Esophagus muscularis mucosa (tissue), 4 donors: ENCODE results near the gene CHCHD6. TPM values are rescaled to one million over a fixed set of nuclear protein-coding genes. Genes with fewer than 3 reads are reported as not detected.

ENCODE experiments used
- DNase-seq: peaks from one replicate; pipeline ENCODE4 v3.0.0-alpha.2; 2017; ENCODE audit errors: extremely low spot score
- H3K27ac ChIP-seq, 4 donors: fragments of 200-600 bp; sonication (generic); replicated peaks in 1 of 4; 1 replicate in 3 of 4; 2 replicates in 1 of 4; pipeline ENCODE4 v1.5.1; 2016 to 2019; ENCODE audit warnings: mild to moderate bottlenecking in 1 of 4
- H3K27me3 ChIP-seq, 4 donors: fragments of 200-600 bp; sonication (generic); one replicate each; pipeline versions ENCODE4 v1.5.1 to v1.6.0; 2016 to 2019
- H3K36me3 ChIP-seq, 4 donors: fragments of 200-600 bp; sonication (generic); one replicate each; pipeline ENCODE4 v1.5.1; 2016 to 2019
- H3K4me1 ChIP-seq, 4 donors: fragments of 200-600 bp; sonication (generic); one replicate each; pipeline ENCODE4 v1.5.1; 2016 to 2019
- H3K4me3 ChIP-seq, 4 donors: fragments of 200-600 bp; sonication (generic); 1 replicate in 2 of 4; 2 replicates in 2 of 4; pipeline ENCODE4 v1.5.1; 2016 to 2019; ENCODE audit warnings: mild to moderate bottlenecking in 4 of 4, moderate library complexity in 1 of 4
- H3K9me3 ChIP-seq, 4 donors: fragments of 200-600 bp; sonication (generic); 1 replicate in 3 of 4; 2 replicates in 1 of 4; pipeline ENCODE4 v1.5.1; 2016 to 2019
- CTCF ChIP-seq, 3 experiments: fragments of 200-600 bp in 2 of 3; fragments of 450-650 bp in 1 of 3; sonication (generic) in 2 of 3; IDR thresholded peaks; one replicate each; pipeline ENCODE4 v1.5.1; 2017 to 2019; ENCODE audit warnings: antibody characterized with exemption in 3 of 3, mild to moderate bottlenecking in 2 of 3, moderate library complexity in 1 of 3
- EP300 ChIP-seq: sonication (generic); formaldehyde crosslinking; IDR thresholded peaks from one replicate; pipeline ENCODE4 v1.6.1; 2017; ENCODE audit warnings: antibody characterized with exemption
- POLR2A ChIP-seq: fragments of 450-650 bp; IDR thresholded peaks from one replicate; pipeline ENCODE4 v1.6.1; 2017; ENCODE audit warnings: antibody characterized with exemption, moderate library complexity, mild to moderate bottlenecking, low read depth
- POLR2AphosphoS5 ChIP-seq, 2 donors: sonication (generic); formaldehyde crosslinking; IDR thresholded peaks; one replicate each; pipeline ENCODE4 v1.6.1; 2017; ENCODE audit warnings: antibody characterized with exemption in 2 of 2
- WGBS: methylation state at CpG from one replicate; pipeline ENCODE4 v1.1.5; 2018; 5-methylcytosine and 5-hydroxymethylcytosine counted together
- intact Hi-C: fragments of 100-400 bp; cut with DNase I; formaldehyde crosslinking; loops from one replicate; pipeline ENCODE4 v1.15.1; 2023
- total RNA-seq, 4 donors: library from RNA; depleted of rRNA; stranded (reverse); fragments of >200 nt; gene quantifications; one replicate each; pipeline versions ENCODE4 v1.1.0 to v1.2.1, GENCODE V29; 2016

CHCHD6 gene
- total RNA-seq, 4 donors from 2014 or later, result 10.3 to 13.4 (median 12.1) TPM

GRCh38 chr3:126967386-126967785 is 263.3 kb downstream of the CHCHD6 start:
- DNase-seq, result no peak
- H3K36me3 ChIP-seq, result no peaks in the 10 kb centered on the region
- WGBS, result 80% methylated on average over 8 of the region's 10 CpGs
- intact Hi-C loops, result no loop called here
- H3K27ac ChIP-seq, result no peak overlapping the region
- H3K27me3 ChIP-seq, result peaks cover 0 to 8% (median 0%) of the 10 kb centered on the region in 4 donors
- no peaks in the 10 kb centered on the region for H3K9me3 ChIP-seq
- TF ChIP-seq POLR2AphosphoS5 (IDR thresholded peaks at IDR 0.05), result no peak
- no peak for TF ChIP-seq CTCF (IDR thresholded peaks at IDR 0.05)
- TF ChIP-seq EP300, result no peak
- no peak for TF ChIP-seq POLR2A
- H3K4me3 ChIP-seq, result no peak overlapping the region
- H3K4me1 ChIP-seq, result peaks cover 4 to 9% (median 7%) of the 10 kb centered on the region in 4 donors

GRCh38 chr3:126968391-126969390 is 264.7 kb downstream of the CHCHD6 start:
- no peak for DNase-seq
- Histone ChIP-seq H3K4me1 (peaks cover 5 to 15% (median 11%) of the 10 kb centered on the region in 4 donors), H3K4me3 (no peak overlapping the region), H3K27ac (no peak overlapping the region), H3K36me3 (no peaks in the 10 kb centered on the region), H3K27me3 (peaks cover 0 to 21% (median 0%) of the 10 kb centered on the region in 4 donors), H3K9me3 (peaks cover 0 to 2% (median under 1%) of the 10 kb centered on the region in 4 donors)
- 90% methylated on average over 20 of the region's 20 CpGs for WGBS
- TF ChIP-seq POLR2AphosphoS5 (IDR thresholded peaks at IDR 0.05) (no peak), CTCF (IDR thresholded peaks at IDR 0.05) (no peak), POLR2A (no peak), EP300 (no peak)
- intact Hi-C loops, result no loop called here

- H3K36me3 ChIP-seq, result no peaks in the 10 kb centered on the region
- H3K27ac ChIP-seq, result no peak overlapping the region
- intact Hi-C loops, result no loop called here
- H3K27me3 ChIP-seq, result peaks cover 0 to 24% (median 0%) of the 10 kb centered on the region in 4 donors
- peaks cover 0 to 11% (median 6%) of the 10 kb centered on the region in 4 donors for H3K9me3 ChIP-seq
- no peak for TF ChIP-seq EP300
- TF ChIP-seq POLR2A, result no peak
- no peak for DNase-seq
- WGBS, result 59% methylated on average over 7 of the region's 7 CpGs
- no peak overlapping the region for H3K4me3 ChIP-seq
- peaks cover 5 to 15% (median 11%) of the 10 kb centered on the region in 4 donors for H3K4me1 ChIP-seq
Observed at GRCh38 chr3:126969586-126969985, 265.5 kb downstream of the CHCHD6 start.

- peaks cover 0 to 16% (median 11%) of the 10 kb centered on the region in 4 donors for H3K9me3 ChIP-seq
- no peaks in the 10 kb centered on the region for H3K36me3 ChIP-seq
- H3K4me3 ChIP-seq, result no peak overlapping the region
- no peak for DNase-seq
- intact Hi-C loops, result no loop called here
- H3K27me3 ChIP-seq, result peaks cover 0 to 24% (median 0%) of the 10 kb centered on the region in 4 donors
- 90% methylated on average over 3 of the region's 5 CpGs for WGBS
- H3K27ac ChIP-seq, result no peak overlapping the region
- H3K4me1 ChIP-seq, result peaks cover 5 to 15% (median 11%) of the 10 kb centered on the region in 4 donors
- no peak for TF ChIP-seq POLR2AphosphoS5 (IDR thresholded peaks at IDR 0.05)
- no peak for TF ChIP-seq CTCF (IDR thresholded peaks at IDR 0.05)
- no peak for TF ChIP-seq EP300
- TF ChIP-seq POLR2A, result no peak
Observed at GRCh38 chr3:126970101-126970500, 266.1 kb downstream of the CHCHD6 start.

- H3K27ac ChIP-seq, result no peak overlapping the region
- H3K9me3 ChIP-seq, result peaks cover 0 to 24% (median 18%) of the 10 kb centered on the region in 4 donors
- H3K4me3 ChIP-seq, result no peak overlapping the region
- intact Hi-C loops, result no loop called here
- no peak for DNase-seq
- H3K27me3 ChIP-seq, result peaks cover 0 to 24% (median 0%) of the 10 kb centered on the region in 4 donors
- TF ChIP-seq POLR2A, result no peak
- TF ChIP-seq POLR2AphosphoS5 (IDR thresholded peaks at IDR 0.05), result no peak
- TF ChIP-seq EP300, result no peak
- WGBS, result 89% methylated on average over 5 of the region's 5 CpGs
- H3K4me1 ChIP-seq, result peaks cover 5 to 15% (median 11%) of the 10 kb centered on the region in 4 donors
- H3K36me3 ChIP-seq, result no peaks in the 10 kb centered on the region
Observed at GRCh38 chr3:126970921-126971320, 266.9 kb downstream of the CHCHD6 start.
